ENCODE results near the gene SCN2B.

The SCN2B gene

DNA sequence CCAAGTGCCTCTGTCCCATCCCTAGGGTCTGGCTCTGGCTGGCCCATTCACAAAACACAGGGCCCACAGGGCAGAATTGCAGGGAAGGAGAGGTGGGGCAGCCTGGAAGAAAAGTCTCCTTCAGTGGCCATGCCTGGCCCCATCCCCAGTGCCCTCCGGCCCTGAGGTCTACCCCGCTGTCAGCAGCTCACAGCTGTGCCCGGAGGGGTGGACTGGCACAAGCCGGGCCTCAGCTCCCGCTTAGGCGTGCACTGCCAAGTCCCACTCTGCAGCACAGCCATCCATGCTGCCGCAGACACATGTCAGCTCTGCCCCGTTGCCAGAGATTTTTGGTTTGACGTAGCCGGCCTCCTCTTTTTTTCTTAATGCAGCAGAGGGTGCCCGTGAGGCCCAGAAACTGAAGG lies 3.9 kb upstream of the SCN2B start:
- Histone ChIP-seq H3K4me3 (ENCODE audit: low read length) (no peak overlapping the region), H3K9ac (ENCODE audit: low read length) (no peak overlapping the region), H3K79me2 (ENCODE audit: low read length) (no peaks in the 10 kb centered on the region), H4K20me1 (ENCODE audit: insufficient read depth, low read length) (no peaks in the 10 kb centered on the region), H3K9me3 (replicated peaks; ENCODE audit: insufficient read depth, low read length) (no peaks in the 10 kb centered on the region), H3K27me3 (replicated peaks; ENCODE audit: insufficient read depth, low read length) (peaks cover 25% of the 10 kb centered on the region), H2AFZ (ENCODE audit: low read length) (no peak overlapping the region), H3F3A (ENCODE audit: insufficient read depth, low read length) (no peaks in the 10 kb centered on the region), H3K4me1 (ENCODE audit: low read length) (no peaks in the 10 kb centered on the region), H3K9me2 (replicated peaks; ENCODE audit: insufficient read depth, low read length) (no peaks in the 10 kb centered on the region), H3K36me3 (replicated peaks; ENCODE audit: insufficient read depth, low read length) (no peaks in the 10 kb centered on the region), H3K27ac (ENCODE audit: low read length) (no peak overlapping the region), H3K4me2 (ENCODE audit: low read depth, low read length) (no peak overlapping the region)
- no peak for TF ChIP-seq EZH2phosphoT487 (IDR thresholded peaks at IDR 0.05; ENCODE audit: low read length)
- TF ChIP-seq EZH2 (optimal IDR thresholded peaks at IDR 0.05; ENCODE audit: low read depth, low read length) = no peak
- TF ChIP-seq, protein P1, sequence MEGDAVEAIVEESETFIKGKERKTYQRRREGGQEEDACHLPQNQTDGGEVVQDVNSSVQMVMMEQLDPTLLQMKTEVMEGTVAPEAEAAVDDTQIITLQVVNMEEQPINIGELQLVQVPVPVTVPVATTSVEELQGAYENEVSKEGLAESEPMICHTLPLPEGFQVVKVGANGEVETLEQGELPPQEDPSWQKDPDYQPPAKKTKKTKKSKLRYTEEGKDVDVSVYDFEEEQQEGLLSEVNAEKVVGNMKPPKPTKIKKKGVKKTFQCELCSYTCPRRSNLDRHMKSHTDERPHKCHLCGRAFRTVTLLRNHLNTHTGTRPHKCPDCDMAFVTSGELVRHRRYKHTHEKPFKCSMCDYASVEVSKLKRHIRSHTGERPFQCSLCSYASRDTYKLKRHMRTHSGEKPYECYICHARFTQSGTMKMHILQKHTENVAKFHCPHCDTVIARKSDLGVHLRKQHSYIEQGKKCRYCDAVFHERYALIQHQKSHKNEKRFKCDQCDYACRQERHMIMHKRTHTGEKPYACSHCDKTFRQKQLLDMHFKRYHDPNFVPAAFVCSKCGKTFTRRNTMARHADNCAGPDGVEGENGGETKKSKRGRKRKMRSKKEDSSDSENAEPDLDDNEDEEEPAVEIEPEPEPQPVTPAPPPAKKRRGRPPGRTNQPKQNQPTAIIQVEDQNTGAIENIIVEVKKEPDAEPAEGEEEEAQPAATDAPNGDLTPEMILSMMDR (IDR thresholded peaks at IDR 0.05; ENCODE audit: low read length) = no peak
- no peak for DNase-seq

- no peaks in the 10 kb centered on the region for H3F3A ChIP-seq (ENCODE audit: insufficient read depth, low read length)
- no peak overlapping the region for H3K27ac ChIP-seq (ENCODE audit: low read length)
- no peak overlapping the region for H3K4me2 ChIP-seq (ENCODE audit: low read depth, low read length)
- H3K36me3 ChIP-seq (replicated peaks; ENCODE audit: insufficient read depth, low read length) = no peaks in the 10 kb centered on the region
- H3K4me3 ChIP-seq (ENCODE audit: low read length) = no peak overlapping the region
- no peaks in the 10 kb centered on the region for H4K20me1 ChIP-seq (ENCODE audit: insufficient read depth, low read length)
- no peak overlapping the region for H2AFZ ChIP-seq (ENCODE audit: low read length)
- H3K9ac ChIP-seq (ENCODE audit: low read length) = no peak overlapping the region
- H3K9me2 ChIP-seq (replicated peaks; ENCODE audit: insufficient read depth, low read length) = no peaks in the 10 kb centered on the region
- no peak for DNase-seq
- TF ChIP-seq EZH2phosphoT487 (IDR thresholded peaks at IDR 0.05; ENCODE audit: low read length) (no peak), EZH2 (optimal IDR thresholded peaks at IDR 0.05; ENCODE audit: low read depth, low read length) (no peak)
- TF ChIP-seq, protein P1 (IDR thresholded peaks at IDR 0.05; ENCODE audit: low read length) = no peak
- no peaks in the 10 kb centered on the region for H3K79me2 ChIP-seq (ENCODE audit: low read length)
- H3K4me1 ChIP-seq (ENCODE audit: low read length) = no peaks in the 10 kb centered on the region
- H3K27me3 ChIP-seq (replicated peaks; ENCODE audit: insufficient read depth, low read length) = peaks cover 47% of the 10 kb centered on the region
- no peaks in the 10 kb centered on the region for H3K9me3 ChIP-seq (replicated peaks; ENCODE audit: insufficient read depth, low read length)
Observed at GRCh38 chr11:118176778-118177134, 317 bp upstream of the SCN2B start.

GRCh38 chr11:118175031-118175992 lies 1.1 kb downstream of the SCN2B start:
- DNase-seq = no peak
- no peaks in the 10 kb centered on the region for H3K9me2 ChIP-seq (replicated peaks; ENCODE audit: insufficient read depth, low read length)
- peaks cover 59% of the 10 kb centered on the region for H3K27me3 ChIP-seq (replicated peaks; ENCODE audit: insufficient read depth, low read length)
- H3K4me1 ChIP-seq (ENCODE audit: low read length) = no peaks in the 10 kb centered on the region
- H3K9me3 ChIP-seq (replicated peaks; ENCODE audit: insufficient read depth, low read length) = no peaks in the 10 kb centered on the region
- TF ChIP-seq EZH2 (optimal IDR thresholded peaks at IDR 0.05; ENCODE audit: low read depth, low read length) = no peak
- TF ChIP-seq, protein P1 (IDR thresholded peaks at IDR 0.05; ENCODE audit: low read length) = no peak
- no peak for TF ChIP-seq EZH2phosphoT487 (IDR thresholded peaks at IDR 0.05; ENCODE audit: low read length)
- no peaks in the 10 kb centered on the region for H3F3A ChIP-seq (ENCODE audit: insufficient read depth, low read length)
- H3K4me3 ChIP-seq (ENCODE audit: low read length) = no peak overlapping the region
- no peaks in the 10 kb centered on the region for H3K36me3 ChIP-seq (replicated peaks; ENCODE audit: insufficient read depth, low read length)
- H3K27ac ChIP-seq (ENCODE audit: low read length) = no peak overlapping the region
- no peaks in the 10 kb centered on the region for H3K79me2 ChIP-seq (ENCODE audit: low read length)
- no peak overlapping the region for H3K4me2 ChIP-seq (ENCODE audit: low read depth, low read length)
- no peak overlapping the region for H3K9ac ChIP-seq (ENCODE audit: low read length)
- no peaks in the 10 kb centered on the region for H4K20me1 ChIP-seq (ENCODE audit: insufficient read depth, low read length)
- H2AFZ ChIP-seq (ENCODE audit: low read length) = no peak overlapping the region
